Measurements from ENCODE around the gene KCNN3. TPM values are rescaled to one million over a fixed set of nuclear protein-coding genes. Genes with fewer than 3 reads are reported as not detected.

The KCNN3 gene
- total RNA-seq, 1 experiment from 2014 or later: 1.3 TPM

DNA sequence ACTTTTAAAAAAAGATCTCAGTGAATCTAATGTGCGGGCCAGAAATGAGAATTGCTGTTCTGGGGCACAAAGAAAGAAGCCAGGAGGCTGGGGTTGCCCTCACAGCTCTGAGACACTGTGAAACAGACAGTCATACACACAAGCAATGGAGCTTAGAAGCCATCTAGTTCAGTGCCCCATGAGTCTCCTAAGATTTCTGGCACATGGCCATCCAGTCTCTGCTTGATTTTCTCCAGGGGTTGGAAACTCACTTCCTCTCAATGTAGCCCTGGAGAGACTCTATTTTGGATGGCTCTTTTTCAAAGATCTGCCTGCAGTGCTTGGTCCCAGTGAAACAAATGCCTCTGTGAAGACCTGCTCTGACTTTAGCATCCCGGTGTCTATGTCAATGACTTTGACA lies 38.6 kb downstream of the KCNN3 start (continued):
- TF ChIP-seq SMAD4 (CRISPR knock-in tag; IDR thresholded peaks at IDR 0.05) (no peak), NFATC4 (CRISPR knock-in tag; IDR thresholded peaks at IDR 0.05) (no peak), TEAD1 (CRISPR knock-in tag; IDR thresholded peaks at IDR 0.05) (no peak), GRHL2 (CRISPR knock-in tag; IDR thresholded peaks at IDR 0.05; ENCODE audit: insufficient replicate concordance, severe bottlenecking) (no peak), FOXP1 (CRISPR knock-in tag; IDR thresholded peaks at IDR 0.05; ENCODE audit: borderline replicate concordance) (no peak)
- TF ChIP-seq, protein P1, sequence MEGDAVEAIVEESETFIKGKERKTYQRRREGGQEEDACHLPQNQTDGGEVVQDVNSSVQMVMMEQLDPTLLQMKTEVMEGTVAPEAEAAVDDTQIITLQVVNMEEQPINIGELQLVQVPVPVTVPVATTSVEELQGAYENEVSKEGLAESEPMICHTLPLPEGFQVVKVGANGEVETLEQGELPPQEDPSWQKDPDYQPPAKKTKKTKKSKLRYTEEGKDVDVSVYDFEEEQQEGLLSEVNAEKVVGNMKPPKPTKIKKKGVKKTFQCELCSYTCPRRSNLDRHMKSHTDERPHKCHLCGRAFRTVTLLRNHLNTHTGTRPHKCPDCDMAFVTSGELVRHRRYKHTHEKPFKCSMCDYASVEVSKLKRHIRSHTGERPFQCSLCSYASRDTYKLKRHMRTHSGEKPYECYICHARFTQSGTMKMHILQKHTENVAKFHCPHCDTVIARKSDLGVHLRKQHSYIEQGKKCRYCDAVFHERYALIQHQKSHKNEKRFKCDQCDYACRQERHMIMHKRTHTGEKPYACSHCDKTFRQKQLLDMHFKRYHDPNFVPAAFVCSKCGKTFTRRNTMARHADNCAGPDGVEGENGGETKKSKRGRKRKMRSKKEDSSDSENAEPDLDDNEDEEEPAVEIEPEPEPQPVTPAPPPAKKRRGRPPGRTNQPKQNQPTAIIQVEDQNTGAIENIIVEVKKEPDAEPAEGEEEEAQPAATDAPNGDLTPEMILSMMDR (IDR thresholded peaks at IDR 0.05): no peak
- TF ChIP-seq, protein P2, sequence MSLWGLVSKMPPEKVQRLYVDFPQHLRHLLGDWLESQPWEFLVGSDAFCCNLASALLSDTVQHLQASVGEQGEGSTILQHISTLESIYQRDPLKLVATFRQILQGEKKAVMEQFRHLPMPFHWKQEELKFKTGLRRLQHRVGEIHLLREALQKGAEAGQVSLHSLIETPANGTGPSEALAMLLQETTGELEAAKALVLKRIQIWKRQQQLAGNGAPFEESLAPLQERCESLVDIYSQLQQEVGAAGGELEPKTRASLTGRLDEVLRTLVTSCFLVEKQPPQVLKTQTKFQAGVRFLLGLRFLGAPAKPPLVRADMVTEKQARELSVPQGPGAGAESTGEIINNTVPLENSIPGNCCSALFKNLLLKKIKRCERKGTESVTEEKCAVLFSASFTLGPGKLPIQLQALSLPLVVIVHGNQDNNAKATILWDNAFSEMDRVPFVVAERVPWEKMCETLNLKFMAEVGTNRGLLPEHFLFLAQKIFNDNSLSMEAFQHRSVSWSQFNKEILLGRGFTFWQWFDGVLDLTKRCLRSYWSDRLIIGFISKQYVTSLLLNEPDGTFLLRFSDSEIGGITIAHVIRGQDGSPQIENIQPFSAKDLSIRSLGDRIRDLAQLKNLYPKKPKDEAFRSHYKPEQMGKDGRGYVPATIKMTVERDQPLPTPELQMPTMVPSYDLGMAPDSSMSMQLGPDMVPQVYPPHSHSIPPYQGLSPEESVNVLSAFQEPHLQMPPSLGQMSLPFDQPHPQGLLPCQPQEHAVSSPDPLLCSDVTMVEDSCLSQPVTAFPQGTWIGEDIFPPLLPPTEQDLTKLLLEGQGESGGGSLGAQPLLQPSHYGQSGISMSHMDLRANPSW (CRISPR knock-in tag; conservative IDR thresholded peaks at IDR 0.05; ENCODE audit: low read depth): no peak
- TF ChIP-seq, protein P3, sequence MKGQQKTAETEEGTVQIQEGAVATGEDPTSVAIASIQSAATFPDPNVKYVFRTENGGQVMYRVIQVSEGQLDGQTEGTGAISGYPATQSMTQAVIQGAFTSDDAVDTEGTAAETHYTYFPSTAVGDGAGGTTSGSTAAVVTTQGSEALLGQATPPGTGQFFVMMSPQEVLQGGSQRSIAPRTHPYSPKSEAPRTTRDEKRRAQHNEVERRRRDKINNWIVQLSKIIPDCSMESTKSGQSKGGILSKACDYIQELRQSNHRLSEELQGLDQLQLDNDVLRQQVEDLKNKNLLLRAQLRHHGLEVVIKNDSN (CRISPR knock-in tag; IDR thresholded peaks at IDR 0.05): no peak
- TF ChIP-seq, protein P4, sequence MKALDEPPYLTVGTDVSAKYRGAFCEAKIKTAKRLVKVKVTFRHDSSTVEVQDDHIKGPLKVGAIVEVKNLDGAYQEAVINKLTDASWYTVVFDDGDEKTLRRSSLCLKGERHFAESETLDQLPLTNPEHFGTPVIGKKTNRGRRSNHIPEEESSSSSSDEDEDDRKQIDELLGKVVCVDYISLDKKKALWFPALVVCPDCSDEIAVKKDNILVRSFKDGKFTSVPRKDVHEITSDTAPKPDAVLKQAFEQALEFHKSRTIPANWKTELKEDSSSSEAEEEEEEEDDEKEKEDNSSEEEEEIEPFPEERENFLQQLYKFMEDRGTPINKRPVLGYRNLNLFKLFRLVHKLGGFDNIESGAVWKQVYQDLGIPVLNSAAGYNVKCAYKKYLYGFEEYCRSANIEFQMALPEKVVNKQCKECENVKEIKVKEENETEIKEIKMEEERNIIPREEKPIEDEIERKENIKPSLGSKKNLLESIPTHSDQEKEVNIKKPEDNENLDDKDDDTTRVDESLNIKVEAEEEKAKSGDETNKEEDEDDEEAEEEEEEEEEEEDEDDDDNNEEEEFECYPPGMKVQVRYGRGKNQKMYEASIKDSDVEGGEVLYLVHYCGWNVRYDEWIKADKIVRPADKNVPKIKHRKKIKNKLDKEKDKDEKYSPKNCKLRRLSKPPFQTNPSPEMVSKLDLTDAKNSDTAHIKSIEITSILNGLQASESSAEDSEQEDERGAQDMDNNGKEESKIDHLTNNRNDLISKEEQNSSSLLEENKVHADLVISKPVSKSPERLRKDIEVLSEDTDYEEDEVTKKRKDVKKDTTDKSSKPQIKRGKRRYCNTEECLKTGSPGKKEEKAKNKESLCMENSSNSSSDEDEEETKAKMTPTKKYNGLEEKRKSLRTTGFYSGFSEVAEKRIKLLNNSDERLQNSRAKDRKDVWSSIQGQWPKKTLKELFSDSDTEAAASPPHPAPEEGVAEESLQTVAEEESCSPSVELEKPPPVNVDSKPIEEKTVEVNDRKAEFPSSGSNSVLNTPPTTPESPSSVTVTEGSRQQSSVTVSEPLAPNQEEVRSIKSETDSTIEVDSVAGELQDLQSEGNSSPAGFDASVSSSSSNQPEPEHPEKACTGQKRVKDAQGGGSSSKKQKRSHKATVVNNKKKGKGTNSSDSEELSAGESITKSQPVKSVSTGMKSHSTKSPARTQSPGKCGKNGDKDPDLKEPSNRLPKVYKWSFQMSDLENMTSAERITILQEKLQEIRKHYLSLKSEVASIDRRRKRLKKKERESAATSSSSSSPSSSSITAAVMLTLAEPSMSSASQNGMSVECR (CRISPR knock-in tag; IDR thresholded peaks at IDR 0.05; ENCODE audit: borderline replicate concordance): no peak
- TF ChIP-seq, protein P5, sequence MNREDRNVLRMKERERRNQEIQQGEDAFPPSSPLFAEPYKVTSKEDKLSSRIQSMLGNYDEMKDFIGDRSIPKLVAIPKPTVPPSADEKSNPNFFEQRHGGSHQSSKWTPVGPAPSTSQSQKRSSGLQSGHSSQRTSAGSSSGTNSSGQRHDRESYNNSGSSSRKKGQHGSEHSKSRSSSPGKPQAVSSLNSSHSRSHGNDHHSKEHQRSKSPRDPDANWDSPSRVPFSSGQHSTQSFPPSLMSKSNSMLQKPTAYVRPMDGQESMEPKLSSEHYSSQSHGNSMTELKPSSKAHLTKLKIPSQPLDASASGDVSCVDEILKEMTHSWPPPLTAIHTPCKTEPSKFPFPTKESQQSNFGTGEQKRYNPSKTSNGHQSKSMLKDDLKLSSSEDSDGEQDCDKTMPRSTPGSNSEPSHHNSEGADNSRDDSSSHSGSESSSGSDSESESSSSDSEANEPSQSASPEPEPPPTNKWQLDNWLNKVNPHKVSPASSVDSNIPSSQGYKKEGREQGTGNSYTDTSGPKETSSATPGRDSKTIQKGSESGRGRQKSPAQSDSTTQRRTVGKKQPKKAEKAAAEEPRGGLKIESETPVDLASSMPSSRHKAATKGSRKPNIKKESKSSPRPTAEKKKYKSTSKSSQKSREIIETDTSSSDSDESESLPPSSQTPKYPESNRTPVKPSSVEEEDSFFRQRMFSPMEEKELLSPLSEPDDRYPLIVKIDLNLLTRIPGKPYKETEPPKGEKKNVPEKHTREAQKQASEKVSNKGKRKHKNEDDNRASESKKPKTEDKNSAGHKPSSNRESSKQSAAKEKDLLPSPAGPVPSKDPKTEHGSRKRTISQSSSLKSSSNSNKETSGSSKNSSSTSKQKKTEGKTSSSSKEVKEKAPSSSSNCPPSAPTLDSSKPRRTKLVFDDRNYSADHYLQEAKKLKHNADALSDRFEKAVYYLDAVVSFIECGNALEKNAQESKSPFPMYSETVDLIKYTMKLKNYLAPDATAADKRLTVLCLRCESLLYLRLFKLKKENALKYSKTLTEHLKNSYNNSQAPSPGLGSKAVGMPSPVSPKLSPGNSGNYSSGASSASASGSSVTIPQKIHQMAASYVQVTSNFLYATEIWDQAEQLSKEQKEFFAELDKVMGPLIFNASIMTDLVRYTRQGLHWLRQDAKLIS (CRISPR knock-in tag; IDR thresholded peaks at IDR 0.05; ENCODE audit: borderline replicate concordance): no peak

DNA sequence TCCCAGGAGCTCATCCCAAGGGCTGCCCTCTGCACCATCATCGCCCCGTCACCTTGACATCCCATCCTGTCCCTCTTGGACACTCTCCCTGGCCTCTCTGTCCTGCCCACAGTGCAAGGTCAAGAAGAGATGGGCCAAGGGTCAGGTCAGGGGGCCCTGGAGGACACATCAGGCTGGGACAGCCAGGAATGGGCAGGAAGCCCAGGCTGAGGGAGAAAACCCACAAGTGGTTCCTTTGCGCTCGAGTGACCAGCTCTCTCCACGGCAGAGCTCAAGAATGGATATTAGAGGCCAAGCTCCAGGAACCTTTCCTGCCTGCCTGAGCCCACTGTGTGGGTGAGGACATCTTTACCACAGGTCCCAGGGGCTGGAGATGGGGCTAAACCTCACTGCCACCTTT lies 41.0 kb downstream of the KCNN3 start:
- H3K9me3 Mint-ChIP-seq: no peaks in the 10 kb centered on the region
- no peaks in the 10 kb centered on the region for H3K36me3 Mint-ChIP-seq
- ATAC-seq (no peak), DNase-seq (ENCODE audit: low spot score) (no peak)
- POLR2A ChIA-PET: interaction anchor here (1.0 kb wide), 1 partner anchor 14 kb away, joined by 3 read pairs; no protein-coding TSS in a partner anchor
- H3K27ac Mint-ChIP-seq: no peak overlapping the region
- CTCF ChIA-PET: interaction anchor here (1.1 to 1.7 kb wide), 3 partner anchors 9 to 87 kb away, joined by 3 to 8 read pairs (median 4); no protein-coding TSS in a partner anchor
- no peaks in the 10 kb centered on the region for H3K27me3 Mint-ChIP-seq (ENCODE audit: low read depth)
- H3K4me1 Mint-ChIP-seq: no peaks in the 10 kb centered on the region
- no peak overlapping the region for H3K4me3 Mint-ChIP-seq
- TF ChIP-seq, protein P6, sequence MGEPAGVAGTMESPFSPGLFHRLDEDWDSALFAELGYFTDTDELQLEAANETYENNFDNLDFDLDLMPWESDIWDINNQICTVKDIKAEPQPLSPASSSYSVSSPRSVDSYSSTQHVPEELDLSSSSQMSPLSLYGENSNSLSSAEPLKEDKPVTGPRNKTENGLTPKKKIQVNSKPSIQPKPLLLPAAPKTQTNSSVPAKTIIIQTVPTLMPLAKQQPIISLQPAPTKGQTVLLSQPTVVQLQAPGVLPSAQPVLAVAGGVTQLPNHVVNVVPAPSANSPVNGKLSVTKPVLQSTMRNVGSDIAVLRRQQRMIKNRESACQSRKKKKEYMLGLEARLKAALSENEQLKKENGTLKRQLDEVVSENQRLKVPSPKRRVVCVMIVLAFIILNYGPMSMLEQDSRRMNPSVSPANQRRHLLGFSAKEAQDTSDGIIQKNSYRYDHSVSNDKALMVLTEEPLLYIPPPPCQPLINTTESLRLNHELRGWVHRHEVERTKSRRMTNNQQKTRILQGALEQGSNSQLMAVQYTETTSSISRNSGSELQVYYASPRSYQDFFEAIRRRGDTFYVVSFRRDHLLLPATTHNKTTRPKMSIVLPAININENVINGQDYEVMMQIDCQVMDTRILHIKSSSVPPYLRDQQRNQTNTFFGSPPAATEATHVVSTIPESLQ (CRISPR knock-in tag; IDR thresholded peaks at IDR 0.05): no peak
- TF ChIP-seq ESRRA (CRISPR knock-in tag; IDR thresholded peaks at IDR 0.05; ENCODE audit: borderline replicate concordance): no peak
- TF ChIP-seq, protein P7, sequence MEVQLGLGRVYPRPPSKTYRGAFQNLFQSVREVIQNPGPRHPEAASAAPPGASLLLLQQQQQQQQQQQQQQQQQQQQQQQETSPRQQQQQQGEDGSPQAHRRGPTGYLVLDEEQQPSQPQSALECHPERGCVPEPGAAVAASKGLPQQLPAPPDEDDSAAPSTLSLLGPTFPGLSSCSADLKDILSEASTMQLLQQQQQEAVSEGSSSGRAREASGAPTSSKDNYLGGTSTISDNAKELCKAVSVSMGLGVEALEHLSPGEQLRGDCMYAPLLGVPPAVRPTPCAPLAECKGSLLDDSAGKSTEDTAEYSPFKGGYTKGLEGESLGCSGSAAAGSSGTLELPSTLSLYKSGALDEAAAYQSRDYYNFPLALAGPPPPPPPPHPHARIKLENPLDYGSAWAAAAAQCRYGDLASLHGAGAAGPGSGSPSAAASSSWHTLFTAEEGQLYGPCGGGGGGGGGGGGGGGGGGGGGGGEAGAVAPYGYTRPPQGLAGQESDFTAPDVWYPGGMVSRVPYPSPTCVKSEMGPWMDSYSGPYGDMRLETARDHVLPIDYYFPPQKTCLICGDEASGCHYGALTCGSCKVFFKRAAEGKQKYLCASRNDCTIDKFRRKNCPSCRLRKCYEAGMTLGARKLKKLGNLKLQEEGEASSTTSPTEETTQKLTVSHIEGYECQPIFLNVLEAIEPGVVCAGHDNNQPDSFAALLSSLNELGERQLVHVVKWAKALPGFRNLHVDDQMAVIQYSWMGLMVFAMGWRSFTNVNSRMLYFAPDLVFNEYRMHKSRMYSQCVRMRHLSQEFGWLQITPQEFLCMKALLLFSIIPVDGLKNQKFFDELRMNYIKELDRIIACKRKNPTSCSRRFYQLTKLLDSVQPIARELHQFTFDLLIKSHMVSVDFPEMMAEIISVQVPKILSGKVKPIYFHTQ (CRISPR knock-in tag; IDR thresholded peaks at IDR 0.05): no peak
- no peak for TF ChIP-seq FOXJ3 (CRISPR knock-in tag; IDR thresholded peaks at IDR 0.05; ENCODE audit: borderline replicate concordance)
- no peak for TF ChIP-seq MXD4 (CRISPR knock-in tag; IDR thresholded peaks at IDR 0.05; ENCODE audit: borderline replicate concordance)
- no peak for TF ChIP-seq SMAD3 (CRISPR knock-in tag; IDR thresholded peaks at IDR 0.05; ENCODE audit: borderline replicate concordance)
- TF ChIP-seq NFE2L1 (CRISPR knock-in tag; IDR thresholded peaks at IDR 0.05): no peak

All from WTC11 (cell line).